Measurements from ENCODE around the gene SMIM28.
"Not testable (repeated sequence)": the region's sequence is repeated elsewhere in the genome, so short reads cannot be mapped to it uniquely, and the experiment has no call there.

Gene SMIM28

GRCh38 chr6:138410048-138410735 is 32.5 kb downstream of the SMIM28 start:
- no peak for DNase-seq

- no peak for DNase-seq
Measured at GRCh38 chr6:138410972-138411880, 33.5 kb downstream of the SMIM28 start.

- DNase-seq, result no peak
Measured at GRCh38 chr6:138415125-138415524, 37.4 kb downstream of the SMIM28 start.

GRCh38 chr6:138416206-138416605 is 38.5 kb downstream of the SMIM28 start:
- DNase-seq, result no peak

GRCh38 chr6:138417493-138418117 is 39.9 kb downstream of the SMIM28 start:
- no peak for DNase-seq

- no peak for DNase-seq
Measured at GRCh38 chr6:138418118-138418742, 40.5 kb downstream of the SMIM28 start.

- no peak for DNase-seq
Measured at GRCh38 chr6:138419766-138420165, 42.1 kb downstream of the SMIM28 start.

- no peak for DNase-seq
Measured at GRCh38 chr6:138420356-138420755, 42.7 kb downstream of the SMIM28 start.

GRCh38 chr6:138421089-138421488 is 43.4 kb downstream of the SMIM28 start:
- no peak for DNase-seq

GRCh38 chr6:138421608-138422007 is 43.9 kb downstream of the SMIM28 start:
- DNase-seq, result no peak

GRCh38 chr6:138422861-138423260 is 45.2 kb downstream of the SMIM28 start:
- no peak for DNase-seq

GRCh38 chr6:138424004-138424904 is 46.5 kb downstream of the SMIM28 start:
- DNase-seq, result no peak

- not testable (repeated sequence) for DNase-seq
Measured at GRCh38 chr6:138425256-138425655, 47.6 kb downstream of the SMIM28 start.

GRCh38 chr6:138426500-138427123 is 48.9 kb downstream of the SMIM28 start:
- DNase-seq, result no peak

- DNase-seq, result no peak
Measured at GRCh38 chr6:138427701-138428100, 50.0 kb downstream of the SMIM28 start.

GRCh38 chr6:138428944-138429598 is 51.4 kb downstream of the SMIM28 start:
- DNase-seq, result peak; percentile 25

GRCh38 chr6:138429761-138430160 is 52.1 kb downstream of the SMIM28 start:
- DNase-seq, result no peak

GRCh38 chr6:138430361-138431145 is 52.8 kb downstream of the SMIM28 start:
- no peak for DNase-seq

- DNase-seq, result no peak
Measured at GRCh38 chr6:138431256-138432062, 53.8 kb downstream of the SMIM28 start.

GRCh38 chr6:138432063-138432356 is 54.3 kb downstream of the SMIM28 start:
- no peak for DNase-seq

Data from NCI-H345 (cell line).